Astrocyte (in vitro differentiated cells and primary cell): Measurements from ENCODE around the gene PLEKHG5.
"Not testable (repeated sequence)": the region's sequence is repeated elsewhere in the genome, so short reads cannot be mapped to it uniquely, and the experiment has no call there.

ENCODE experiments used
- CTCF ChIP-seq: IDR thresholded peaks from 2 replicates; pipeline ENCODE4 v1.5.1; 2011; ENCODE audit warnings: low read depth, mild to moderate bottlenecking, inconsistent platforms, low read length, moderate library complexity; ENCODE audit not compliant: insufficient read depth
- EZH2 ChIP-seq: IDR thresholded peaks from 2 replicates; pipeline ENCODE4 v1.6.1; 2012; ENCODE audit warnings: mild to moderate bottlenecking, low read length, inconsistent platforms; ENCODE audit not compliant: insufficient read depth

GRCh38 chr1:6453895-6454855 is 37.3 kb downstream of the PLEKHG5 start:
- TF ChIP-seq CTCF: not testable (repeated sequence)
- TF ChIP-seq EZH2: peak; percentile 93
